ENCODE measurements around the gene TUBB6.

TUBB6 gene

GRCh38 chr18:12290086-12290485 is 18.0 kb upstream of the TUBB6 start:
- H3K27ac ChIP-seq (ENCODE audit: extremely low read depth, low read depth, low read length): no peak overlapping the region
- no peaks in the 10 kb centered on the region for H3K4me1 ChIP-seq (ENCODE audit: control insufficient read depth, insufficient read depth, low read length)
- POLR2A ChIA-PET: interaction anchor here (3.0 kb wide), 1 partner anchor 11 kb away, joined by 10 read pairs; no protein-coding TSS in a partner anchor
- CTCF ChIA-PET: interaction anchor here (0.9 to 2.6 kb wide), 2 partner anchors 18 to 38 kb away, joined by 3 to 10 read pairs; no protein-coding TSS in a partner anchor
- no peaks in the 10 kb centered on the region for H3K36me3 ChIP-seq (ENCODE audit: control insufficient read depth in 2 of 2, insufficient read depth in 1 of 2, low read length in 2 of 2)
- H3K9me3 ChIP-seq (ENCODE audit: control insufficient read depth, insufficient read depth, low read depth, low read length): no peaks in the 10 kb centered on the region
- no peak for TF ChIP-seq ZNF292 (tag by site-specific recombination; IDR thresholded peaks at IDR 0.05; ENCODE audit: borderline replicate concordance, low read depth)
- TF ChIP-seq ZIC2 (tag by site-specific recombination; IDR thresholded peaks at IDR 0.05): peak; percentile 37
- no peak for TF ChIP-seq ZNF623 (tag by site-specific recombination; IDR thresholded peaks at IDR 0.05)
- no peak for TF ChIP-seq ZNF514 (tag by site-specific recombination; IDR thresholded peaks at IDR 0.05)
- H3K4me3 ChIP-seq (ENCODE audit: low read depth, low read length): no peak overlapping the region

DNA sequence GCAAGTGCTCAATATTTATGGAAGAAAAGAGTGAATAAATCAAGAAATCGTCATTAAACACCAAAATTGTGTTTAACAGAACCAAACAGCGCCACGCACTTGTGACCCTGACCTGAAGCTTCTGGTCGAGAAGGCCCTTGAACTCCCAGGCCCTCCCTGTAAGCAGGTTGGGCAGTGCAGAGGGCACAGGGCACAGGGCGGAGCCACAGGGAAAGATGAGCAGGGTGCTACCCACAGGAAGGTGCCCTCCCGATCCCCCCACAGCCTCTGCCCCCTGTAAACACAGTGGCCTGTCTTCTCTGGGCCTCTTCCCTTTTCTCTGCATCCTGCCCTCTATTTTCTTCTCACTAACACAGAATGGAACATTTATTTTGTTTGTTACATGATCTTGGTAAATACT is 16.9 kb upstream of the TUBB6 start:
- TF ChIP-seq, protein P1, sequence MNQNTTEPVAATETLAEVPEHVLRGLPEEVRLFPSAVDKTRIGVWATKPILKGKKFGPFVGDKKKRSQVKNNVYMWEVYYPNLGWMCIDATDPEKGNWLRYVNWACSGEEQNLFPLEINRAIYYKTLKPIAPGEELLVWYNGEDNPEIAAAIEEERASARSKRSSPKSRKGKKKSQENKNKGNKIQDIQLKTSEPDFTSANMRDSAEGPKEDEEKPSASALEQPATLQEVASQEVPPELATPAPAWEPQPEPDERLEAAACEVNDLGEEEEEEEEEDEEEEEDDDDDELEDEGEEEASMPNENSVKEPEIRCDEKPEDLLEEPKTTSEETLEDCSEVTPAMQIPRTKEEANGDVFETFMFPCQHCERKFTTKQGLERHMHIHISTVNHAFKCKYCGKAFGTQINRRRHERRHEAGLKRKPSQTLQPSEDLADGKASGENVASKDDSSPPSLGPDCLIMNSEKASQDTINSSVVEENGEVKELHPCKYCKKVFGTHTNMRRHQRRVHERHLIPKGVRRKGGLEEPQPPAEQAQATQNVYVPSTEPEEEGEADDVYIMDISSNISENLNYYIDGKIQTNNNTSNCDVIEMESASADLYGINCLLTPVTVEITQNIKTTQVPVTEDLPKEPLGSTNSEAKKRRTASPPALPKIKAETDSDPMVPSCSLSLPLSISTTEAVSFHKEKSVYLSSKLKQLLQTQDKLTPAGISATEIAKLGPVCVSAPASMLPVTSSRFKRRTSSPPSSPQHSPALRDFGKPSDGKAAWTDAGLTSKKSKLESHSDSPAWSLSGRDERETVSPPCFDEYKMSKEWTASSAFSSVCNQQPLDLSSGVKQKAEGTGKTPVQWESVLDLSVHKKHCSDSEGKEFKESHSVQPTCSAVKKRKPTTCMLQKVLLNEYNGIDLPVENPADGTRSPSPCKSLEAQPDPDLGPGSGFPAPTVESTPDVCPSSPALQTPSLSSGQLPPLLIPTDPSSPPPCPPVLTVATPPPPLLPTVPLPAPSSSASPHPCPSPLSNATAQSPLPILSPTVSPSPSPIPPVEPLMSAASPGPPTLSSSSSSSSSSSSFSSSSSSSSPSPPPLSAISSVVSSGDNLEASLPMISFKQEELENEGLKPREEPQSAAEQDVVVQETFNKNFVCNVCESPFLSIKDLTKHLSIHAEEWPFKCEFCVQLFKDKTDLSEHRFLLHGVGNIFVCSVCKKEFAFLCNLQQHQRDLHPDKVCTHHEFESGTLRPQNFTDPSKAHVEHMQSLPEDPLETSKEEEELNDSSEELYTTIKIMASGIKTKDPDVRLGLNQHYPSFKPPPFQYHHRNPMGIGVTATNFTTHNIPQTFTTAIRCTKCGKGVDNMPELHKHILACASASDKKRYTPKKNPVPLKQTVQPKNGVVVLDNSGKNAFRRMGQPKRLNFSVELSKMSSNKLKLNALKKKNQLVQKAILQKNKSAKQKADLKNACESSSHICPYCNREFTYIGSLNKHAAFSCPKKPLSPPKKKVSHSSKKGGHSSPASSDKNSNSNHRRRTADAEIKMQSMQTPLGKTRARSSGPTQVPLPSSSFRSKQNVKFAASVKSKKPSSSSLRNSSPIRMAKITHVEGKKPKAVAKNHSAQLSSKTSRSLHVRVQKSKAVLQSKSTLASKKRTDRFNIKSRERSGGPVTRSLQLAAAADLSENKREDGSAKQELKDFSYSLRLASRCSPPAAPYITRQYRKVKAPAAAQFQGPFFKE (tag by site-specific recombination; IDR thresholded peaks at IDR 0.05; ENCODE audit: borderline replicate concordance): no peak
- TF ChIP-seq ZNF19 (tag by site-specific recombination; IDR thresholded peaks at IDR 0.05; ENCODE audit: low read depth): no peak
- no peak for TF ChIP-seq BCL6B (tag by site-specific recombination; IDR thresholded peaks at IDR 0.05)
- TF ChIP-seq, protein P2, sequence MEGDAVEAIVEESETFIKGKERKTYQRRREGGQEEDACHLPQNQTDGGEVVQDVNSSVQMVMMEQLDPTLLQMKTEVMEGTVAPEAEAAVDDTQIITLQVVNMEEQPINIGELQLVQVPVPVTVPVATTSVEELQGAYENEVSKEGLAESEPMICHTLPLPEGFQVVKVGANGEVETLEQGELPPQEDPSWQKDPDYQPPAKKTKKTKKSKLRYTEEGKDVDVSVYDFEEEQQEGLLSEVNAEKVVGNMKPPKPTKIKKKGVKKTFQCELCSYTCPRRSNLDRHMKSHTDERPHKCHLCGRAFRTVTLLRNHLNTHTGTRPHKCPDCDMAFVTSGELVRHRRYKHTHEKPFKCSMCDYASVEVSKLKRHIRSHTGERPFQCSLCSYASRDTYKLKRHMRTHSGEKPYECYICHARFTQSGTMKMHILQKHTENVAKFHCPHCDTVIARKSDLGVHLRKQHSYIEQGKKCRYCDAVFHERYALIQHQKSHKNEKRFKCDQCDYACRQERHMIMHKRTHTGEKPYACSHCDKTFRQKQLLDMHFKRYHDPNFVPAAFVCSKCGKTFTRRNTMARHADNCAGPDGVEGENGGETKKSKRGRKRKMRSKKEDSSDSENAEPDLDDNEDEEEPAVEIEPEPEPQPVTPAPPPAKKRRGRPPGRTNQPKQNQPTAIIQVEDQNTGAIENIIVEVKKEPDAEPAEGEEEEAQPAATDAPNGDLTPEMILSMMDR (tag by site-specific recombination; IDR thresholded peaks at IDR 0.05): no peak
- TF ChIP-seq ZNF658 (tag by site-specific recombination; IDR thresholded peaks at IDR 0.05): no peak
- TF ChIP-seq ZXDB (tag by site-specific recombination; IDR thresholded peaks at IDR 0.05): no peak
- TF ChIP-seq RBAK (tag by site-specific recombination; IDR thresholded peaks at IDR 0.05): no peak
- TF ChIP-seq MEIS1 (CRISPR knock-in tag; IDR thresholded peaks at IDR 0.05; ENCODE audit: borderline replicate concordance): no peak
- TF ChIP-seq ZNF449 (tag by site-specific recombination; IDR thresholded peaks at IDR 0.05): no peak
- no peak for TF ChIP-seq ZNF175 (tag by site-specific recombination; IDR thresholded peaks at IDR 0.05)
- TF ChIP-seq ZFHX2 (tag by site-specific recombination; conservative IDR thresholded peaks at IDR 0.05): no peak
- TF ChIP-seq ZNF830 (tag by site-specific recombination; IDR thresholded peaks at IDR 0.05; ENCODE audit: low read depth): no peak
- no peak for TF ChIP-seq ZNF10 (tag by site-specific recombination; IDR thresholded peaks at IDR 0.05)
- no peak for TF ChIP-seq YY1 (tag by site-specific recombination; IDR thresholded peaks at IDR 0.05)
- no peak for TF ChIP-seq ZNF23 (tag by site-specific recombination; IDR thresholded peaks at IDR 0.05; ENCODE audit: borderline replicate concordance)
- no peak for TF ChIP-seq ZNF670 (tag by site-specific recombination; IDR thresholded peaks at IDR 0.05; ENCODE audit: low read depth)
- no peak for TF ChIP-seq ZNF560 (tag by site-specific recombination; IDR thresholded peaks at IDR 0.05; ENCODE audit: borderline replicate concordance)
- no peak for TF ChIP-seq ZNF2 (tag by site-specific recombination; IDR thresholded peaks at IDR 0.05)
- Histone ChIP-seq H3K36me3 (ENCODE audit: control insufficient read depth in 2 of 2, insufficient read depth in 1 of 2, low read length in 2 of 2) (no peaks in the 10 kb centered on the region), H3K4me3 (ENCODE audit: low read depth, low read length) (no peak overlapping the region), H3K27ac (ENCODE audit: extremely low read depth, low read depth, low read length) (no peak overlapping the region), H3K9me3 (ENCODE audit: control insufficient read depth, insufficient read depth, low read depth, low read length) (no peaks in the 10 kb centered on the region), H3K4me1 (ENCODE audit: control insufficient read depth, insufficient read depth, low read length) (no peaks in the 10 kb centered on the region)
- POLR2A ChIA-PET: no interaction called here
- CTCF ChIA-PET: interaction anchor here (1.2 kb wide), 1 partner anchor 10 kb away, joined by 4 read pairs; no protein-coding TSS in a partner anchor
